Measurements from ENCODE around the gene CMTM3.
A peak's percentile ranks its signal among the peaks of the same experiment; 100 is the strongest.
"Not testable (repeated sequence)": the region's sequence is repeated elsewhere in the genome, so short reads cannot be mapped to it uniquely, and the experiment has no call there.

Gene CMTM3

DNA sequence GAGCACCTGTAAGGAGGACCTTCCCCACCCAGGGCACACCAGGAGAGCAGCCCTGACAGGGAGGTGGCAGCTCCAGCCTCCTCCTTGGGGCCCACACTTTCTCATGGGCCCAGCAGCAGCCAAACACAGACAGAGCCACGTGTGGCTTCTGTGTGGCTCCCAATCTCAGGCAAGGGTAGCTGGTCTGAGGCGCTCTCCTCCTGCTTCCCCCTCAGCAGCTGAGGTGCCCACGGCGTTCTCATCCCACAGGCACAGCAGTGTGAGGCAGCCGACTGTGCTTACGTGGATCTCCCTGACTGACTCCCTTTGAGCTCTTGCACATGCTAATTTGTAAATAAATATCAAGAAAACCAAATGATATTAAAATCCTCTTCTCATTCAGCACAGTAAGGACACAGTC, 30.9 kb downstream of the CMTM3 start:
- no peak for DNase-seq (ENCODE audit: low read depth)

- no peak for DNase-seq (ENCODE audit: low read depth)
Measured at GRCh38 chr16:66636199-66636598, 31.7 kb downstream of the CMTM3 start.

DNA sequence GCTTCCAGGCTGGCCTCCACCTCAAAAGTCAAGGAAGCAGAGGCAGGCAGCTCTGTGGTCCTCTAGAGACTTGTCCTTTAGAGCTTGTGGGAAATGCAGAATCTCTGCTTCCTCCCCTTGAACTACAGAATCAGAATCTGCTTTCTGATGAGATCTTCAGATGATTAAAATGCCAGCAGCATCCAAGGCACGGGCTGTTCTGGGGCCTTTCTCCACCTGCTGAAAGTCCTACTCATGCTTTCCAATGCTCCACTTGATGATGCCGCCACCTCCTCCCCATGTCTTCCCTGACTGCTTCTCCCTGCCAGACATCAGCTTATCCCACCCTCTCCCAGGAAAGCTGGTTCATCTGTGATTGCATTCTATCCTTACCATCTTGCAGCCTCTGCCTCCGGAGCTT, 33.3 kb downstream of the CMTM3 start:
- no peak for DNase-seq (ENCODE audit: low read depth)

- DNase-seq (ENCODE audit: low read depth), result no peak
Measured at GRCh38 chr16:66639091-66639885, 34.8 kb downstream of the CMTM3 start.

DNA sequence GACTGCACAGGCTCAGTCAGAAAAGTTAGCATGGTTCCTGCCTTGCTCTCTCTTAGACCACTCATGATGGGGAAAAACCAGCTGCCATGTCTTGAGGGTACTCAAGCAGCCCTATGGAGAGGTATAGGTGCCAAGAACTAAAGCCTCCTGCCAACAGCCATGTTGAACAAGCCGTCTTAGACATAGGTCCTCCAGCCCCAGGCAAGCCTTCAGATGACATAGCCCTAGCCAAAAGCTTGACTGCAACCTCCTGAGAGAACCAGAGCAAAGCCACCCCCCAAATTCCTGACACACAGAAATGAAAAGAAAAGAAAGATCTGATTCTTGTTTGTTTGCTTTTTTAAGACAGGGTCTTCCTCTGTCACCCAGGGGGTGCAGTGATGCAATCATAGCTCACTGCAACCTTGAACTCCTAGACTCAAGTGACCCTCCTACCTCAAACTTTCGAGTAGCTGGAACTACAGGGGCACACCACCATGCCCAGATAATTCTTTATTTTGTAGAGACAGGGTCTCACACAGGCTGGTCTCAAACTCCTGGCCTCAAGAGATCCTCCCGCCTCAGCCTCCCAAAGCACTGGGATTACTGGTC, 36.3 kb downstream of the CMTM3 start:
- no peak for DNase-seq (ENCODE audit: low read depth)

DNA sequence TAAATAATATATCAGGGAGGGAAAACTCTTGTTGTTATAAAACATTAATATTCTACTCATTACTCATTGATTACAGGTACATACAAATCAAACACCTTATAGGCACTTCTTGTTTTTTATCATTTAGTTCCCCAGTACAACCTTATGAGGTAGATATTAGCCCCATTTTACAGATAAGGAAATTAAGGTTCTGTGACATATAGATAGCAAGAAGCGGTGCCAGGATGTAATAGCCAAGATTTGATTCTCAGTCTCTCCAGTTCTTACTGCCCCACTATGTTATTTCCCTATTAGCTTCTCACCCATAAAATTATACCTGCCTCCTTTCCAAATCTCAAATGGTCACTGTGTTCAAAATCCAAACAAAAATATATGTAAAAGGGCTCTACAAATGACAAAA, 36.9 kb downstream of the CMTM3 start:
- no peak for DNase-seq (ENCODE audit: low read depth)

DNA sequence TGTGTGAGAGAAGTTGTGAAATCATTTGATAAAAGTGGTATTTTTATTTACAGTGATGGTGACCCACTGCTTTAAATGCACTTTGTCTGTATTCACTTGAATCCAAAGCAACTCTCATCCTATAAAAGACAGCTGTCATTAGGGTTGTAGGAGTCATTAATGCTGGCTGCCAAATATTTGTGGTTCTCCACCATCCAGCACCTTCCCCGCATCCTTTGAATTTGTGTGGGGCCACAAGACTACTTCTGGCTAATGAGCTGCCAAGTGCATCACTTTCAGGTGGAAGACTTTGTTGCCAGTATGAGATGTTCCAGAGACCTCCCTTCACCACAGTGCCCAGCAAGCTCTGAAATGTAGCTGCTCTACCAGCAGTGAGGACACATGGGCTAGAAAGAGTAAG, 43.4 kb downstream of the CMTM3 start:
- DNase-seq (ENCODE audit: low read depth), result no peak

DNA sequence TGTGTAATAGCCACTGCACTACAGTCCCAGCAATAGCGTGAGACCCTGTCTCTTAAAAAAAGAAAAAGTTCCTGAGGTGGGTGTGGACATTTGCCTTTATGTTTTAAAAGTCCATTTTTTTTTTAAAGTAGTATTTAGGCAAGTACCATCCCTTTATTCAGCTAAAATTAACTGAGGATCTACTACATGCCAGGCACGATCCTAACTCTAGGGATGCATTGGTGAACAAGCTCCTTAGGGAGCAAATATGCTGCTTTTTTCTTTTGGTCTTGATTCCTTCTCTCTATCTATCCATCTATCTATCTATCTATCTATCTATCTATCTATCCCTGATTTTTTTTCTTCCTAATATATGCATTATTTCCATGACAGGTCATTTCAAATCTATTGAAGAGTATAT, 44.7 kb downstream of the CMTM3 start:
- DNase-seq (ENCODE audit: low read depth), result no peak

DNA sequence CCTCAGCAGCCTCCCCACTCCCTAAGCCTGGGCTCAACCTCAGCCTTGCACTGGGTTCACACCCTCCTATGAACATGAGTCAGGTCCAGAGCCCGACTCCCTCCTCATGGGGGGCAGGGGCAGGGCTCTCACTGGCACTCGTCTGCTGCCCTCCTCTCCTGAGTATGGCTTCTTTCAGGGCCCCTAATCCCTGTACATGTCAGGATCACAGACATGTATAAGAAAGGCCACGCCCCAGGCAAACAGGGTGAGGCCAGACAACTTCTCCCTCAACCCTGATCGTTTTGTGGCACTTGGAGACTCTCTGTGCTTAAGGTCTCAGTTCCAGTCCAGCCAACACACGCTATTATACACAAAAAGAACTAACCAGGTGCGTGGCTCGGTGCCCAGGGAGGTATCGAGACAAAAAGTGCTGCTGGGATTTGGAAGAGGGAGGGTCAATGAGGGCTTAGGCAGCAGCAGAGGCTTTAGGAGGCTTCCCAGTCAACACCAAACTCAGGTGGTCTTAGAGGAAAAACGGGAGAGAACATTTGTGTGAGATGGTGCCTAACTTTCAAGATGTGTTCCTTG, 45.2 kb downstream of the CMTM3 start:
- DNase-seq (ENCODE audit: low read depth), result no peak

DNA sequence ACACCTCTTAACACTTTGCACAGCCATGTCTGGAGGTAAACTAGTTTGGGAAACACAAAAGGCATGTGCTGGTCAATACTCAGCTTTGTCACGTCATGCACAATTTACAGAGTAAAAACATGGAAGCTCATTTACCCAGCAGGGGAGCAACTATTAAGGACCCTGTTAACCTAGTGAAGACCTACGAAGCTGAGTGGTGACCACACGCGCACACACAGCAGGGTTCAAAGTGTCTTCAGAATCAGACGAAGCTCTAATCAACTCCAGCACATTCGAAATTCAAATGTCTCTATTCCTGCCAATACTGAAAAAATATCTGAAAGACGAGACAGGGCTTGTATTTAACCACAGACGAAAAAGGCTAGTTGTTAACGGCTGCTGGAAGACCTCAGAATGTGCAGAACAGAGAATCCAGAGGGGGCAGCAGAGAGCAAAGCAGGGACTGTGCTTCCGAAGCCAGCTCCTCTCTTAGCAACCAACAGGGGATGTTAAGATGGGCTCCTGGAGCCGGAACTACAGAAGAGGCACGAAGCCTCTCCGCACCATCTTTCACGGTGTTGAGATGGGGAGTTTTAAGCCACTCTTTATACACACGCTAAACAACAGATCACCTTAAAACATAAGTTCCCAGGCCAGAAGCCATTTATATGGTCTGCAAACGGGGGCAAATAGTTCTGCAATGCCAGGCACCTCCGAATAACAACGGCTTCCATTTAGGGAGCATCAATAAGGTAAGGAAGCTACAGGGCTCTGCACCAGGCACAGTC, 46.4 kb downstream of the CMTM3 start:
- DNase-seq (ENCODE audit: low read depth), result peak; percentile 69

- DNase-seq (ENCODE audit: low read depth), result no peak
Measured at GRCh38 chr16:66651474-66651765, 46.9 kb downstream of the CMTM3 start.

- no peak for DNase-seq (ENCODE audit: low read depth)
Measured at GRCh38 chr16:66651965-66652364, 47.5 kb downstream of the CMTM3 start.

- no peak for DNase-seq (ENCODE audit: low read depth)
Measured at GRCh38 chr16:66652661-66653360, 48.3 kb downstream of the CMTM3 start.

GRCh38 chr16:66653581-66654350, 49.3 kb downstream of the CMTM3 start:
- DNase-seq (ENCODE audit: low read depth), result no peak

DNA sequence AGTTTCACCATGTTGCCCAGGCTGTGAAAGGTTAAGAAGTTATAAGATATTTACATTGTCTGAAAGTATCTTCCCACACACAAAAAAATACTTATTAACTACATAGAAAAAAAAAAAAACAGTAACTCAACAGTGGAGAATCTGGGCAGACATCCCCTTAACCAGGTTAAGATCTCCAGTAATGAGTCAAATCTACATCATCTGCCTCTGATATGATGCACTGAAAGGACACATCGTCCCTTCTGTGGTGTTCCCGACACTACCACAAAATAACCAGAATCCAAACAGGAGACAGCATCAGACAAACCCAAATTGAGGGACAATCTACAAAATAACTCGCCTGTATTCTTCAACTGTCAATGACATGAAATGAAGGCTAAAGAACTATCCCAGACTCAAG, 52.0 kb downstream of the CMTM3 start:
- no peak for DNase-seq (ENCODE audit: low read depth)

DNA sequence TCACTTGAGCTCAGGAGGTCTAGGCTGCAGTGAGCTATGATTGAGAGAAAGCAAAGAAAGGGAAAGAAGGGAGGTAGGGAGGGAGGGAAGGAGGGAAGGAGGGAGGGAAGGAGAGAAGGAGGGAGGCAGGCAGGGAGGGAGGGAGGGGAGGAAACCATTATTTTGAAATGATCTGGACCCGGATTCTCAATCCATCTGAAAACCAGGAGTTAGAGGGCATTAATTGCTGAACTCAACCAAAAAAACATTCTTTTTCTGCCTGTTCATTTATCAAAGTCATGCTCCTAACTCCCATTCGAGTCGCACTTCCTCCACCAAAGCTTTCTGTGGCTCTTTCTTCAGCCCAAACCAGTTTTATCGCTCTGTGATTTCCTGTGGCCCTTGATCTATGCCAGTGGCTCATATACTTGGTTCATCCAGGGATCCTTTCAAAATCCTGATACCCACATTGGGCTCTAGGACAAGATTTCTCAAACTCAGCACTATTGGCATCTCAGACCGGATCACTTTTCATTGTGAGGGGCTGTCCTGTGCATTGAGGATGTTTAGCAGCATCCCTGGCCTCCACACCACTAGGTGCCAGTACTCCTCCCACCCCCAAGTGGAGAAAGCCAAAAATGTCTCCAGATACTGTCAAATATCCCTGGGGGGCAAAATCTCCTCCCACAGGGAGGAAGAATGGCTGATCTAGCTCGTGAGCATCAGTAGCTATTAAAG, 53.8 kb downstream of the CMTM3 start:
- no peak for DNase-seq (ENCODE audit: low read depth)

- DNase-seq (ENCODE audit: low read depth), result no peak
Measured at GRCh38 chr16:66658860-66659190, 54.3 kb downstream of the CMTM3 start.

- DNase-seq (ENCODE audit: low read depth), result no peak
Measured at GRCh38 chr16:66660422-66661209, 56.1 kb downstream of the CMTM3 start.

GRCh38 chr16:66661210-66661560, 56.7 kb downstream of the CMTM3 start:
- no peak for DNase-seq (ENCODE audit: low read depth)

- DNase-seq (ENCODE audit: low read depth), result not testable (repeated sequence)
Measured at GRCh38 chr16:66661671-66662346, 57.3 kb downstream of the CMTM3 start.
